ENCODE measurements around the gene DOCK9. TPM values are rescaled to one million over a fixed set of nuclear protein-coding genes. Genes with fewer than 3 reads are reported as not detected.

Gene DOCK9
- total and polyA plus RNA-seq, 2 experiments from 2014 or later = 8.5 to 57.7 TPM

- TF ChIP-seq ZNF462 (CRISPR knock-in tag; IDR thresholded peaks at IDR 0.05) = no peak
Measured at GRCh38 chr13:98975822-98976261, 2.0 kb downstream of the DOCK9 start (continued).

GRCh38 chr13:98974053-98974452, 3.8 kb downstream of the DOCK9 start:
- Mint-ChIP-seq H3K4me3 (no peak overlapping the region), H3K27me3 (ENCODE audit: insufficient read depth, low read depth, poor library complexity) (peaks cover 4% of the 10 kb centered on the region), H3K36me3 (ENCODE audit: low read depth) (no peaks in the 10 kb centered on the region), H3K27ac (no peak overlapping the region), H3K9me3 (no peaks in the 10 kb centered on the region), H3K4me1 (peaks cover 52% of the 10 kb centered on the region)
- no peaks in the 10 kb centered on the region for H3K9me2 ChIP-seq (ENCODE audit: insufficient read depth)
- H4K20me1 ChIP-seq (replicated peaks; ENCODE audit: insufficient read depth) = no peaks in the 10 kb centered on the region
- H2AFZ ChIP-seq = no peak overlapping the region
- H3K4me3 ChIP-seq = no peak overlapping the region
- H3K4me1 ChIP-seq (ENCODE audit: insufficient read depth) = peaks cover 51% of the 10 kb centered on the region
- no peaks in the 10 kb centered on the region for H3K27me3 ChIP-seq (ENCODE audit: insufficient read depth)
- ATAC-seq (no peak), DNase-seq (ENCODE audit: low spot score) (no peak)
- H3K4me2 ChIP-seq = no peak overlapping the region
- H3K27ac ChIP-seq (ENCODE audit: low read depth) = no peak overlapping the region
- H3K79me2 ChIP-seq (replicated peaks; ENCODE audit: insufficient read depth) = no peaks in the 10 kb centered on the region; the same call in 1 of the 2 replicates
- H3K36me3 ChIP-seq (ENCODE audit: insufficient read depth) = no peaks in the 10 kb centered on the region
- no peaks in the 10 kb centered on the region for H3F3A ChIP-seq (replicated peaks; ENCODE audit: low read depth)
- TF ChIP-seq ZNF331 (CRISPR knock-in tag; IDR thresholded peaks at IDR 0.05; ENCODE audit: low read depth) (no peak), REST (IDR thresholded peaks at IDR 0.05; ENCODE audit: unreplicated experiment) (no peak), CREB1 (CRISPR knock-in tag; IDR thresholded peaks at IDR 0.05; ENCODE audit: low read depth) (no peak), POLR2AphosphoS5 (IDR thresholded peaks at IDR 0.05; ENCODE audit: low read depth) (no peak), EZH2 (IDR thresholded peaks at IDR 0.05; ENCODE audit: low read depth, unreplicated experiment) (no peak), ETS1 (IDR thresholded peaks at IDR 0.05) (no peak), ZNF114 (CRISPR knock-in tag; IDR thresholded peaks at IDR 0.05) (no peak), CTCF (conservative IDR thresholded peaks at IDR 0.05; ENCODE audit: low read depth in 2 of 2) (no peak)
